ENCODE results near the gene SLC44A5. TPM values are rescaled to one million over a fixed set of nuclear protein-coding genes. Genes with fewer than 3 reads are reported as not detected.
"Not testable (repeated sequence)": the region's sequence is repeated elsewhere in the genome, so short reads cannot be mapped to it uniquely, and the experiment has no call there.

Gene SLC44A5
- polyA plus RNA-seq, 1 donor from 2014 or later, result 2.7 TPM

DNA sequence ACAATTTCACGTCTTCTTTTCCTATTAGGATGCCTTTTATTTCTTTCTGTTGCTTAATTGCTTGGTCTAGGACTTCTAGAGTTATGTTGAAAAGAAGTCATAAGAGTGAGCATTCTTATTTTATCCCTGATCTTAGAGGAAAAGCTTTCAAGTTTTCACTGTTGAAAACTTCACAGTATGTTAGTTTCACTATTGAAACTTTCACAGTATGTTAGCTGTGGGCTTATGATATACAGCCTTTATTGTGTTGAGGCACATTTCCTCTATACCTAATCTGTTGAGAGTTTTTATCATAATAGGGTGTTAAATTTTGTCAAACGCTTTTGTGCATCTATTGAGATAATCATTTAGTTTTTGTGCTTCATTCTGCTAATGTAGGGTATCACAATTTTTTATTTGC lies 249.7 kb downstream of the SLC44A5 start:
- Mint-ChIP-seq H3K27ac (no peak overlapping the region), H3K9me3 (peaks cover 2 to 4% (median 3%) of the 10 kb centered on the region in 3 donors), H3K4me3 (no peak overlapping the region), H3K4me1 (peaks cover 0 to 5% (median 1%) of the 10 kb centered on the region in 3 donors), H3K27me3 (no peaks in the 10 kb centered on the region), H3K36me3 (peaks cover 2% of the 10 kb centered on the region)

DNA sequence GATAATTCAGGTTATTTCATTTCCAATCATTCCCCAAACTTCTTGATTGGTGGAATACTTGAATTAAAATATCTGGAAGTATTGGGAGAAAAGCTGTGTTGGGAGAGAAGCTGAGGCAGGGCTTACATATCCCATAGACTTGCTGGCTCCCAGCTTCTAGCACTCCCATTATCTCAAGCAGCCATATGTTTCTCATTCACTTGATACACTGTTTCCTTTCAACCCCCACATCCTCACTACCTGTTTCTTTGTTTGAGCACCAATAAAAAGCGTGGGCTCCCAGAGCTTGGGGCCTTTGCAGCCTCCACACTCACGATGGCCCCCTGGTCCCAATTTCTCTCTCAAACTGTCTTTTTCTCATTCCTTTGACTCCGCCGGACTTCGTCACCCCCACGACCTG lies 256.6 kb downstream of the SLC44A5 start:
- not testable (repeated sequence) for H3K36me3 Mint-ChIP-seq, H3K27ac Mint-ChIP-seq, H3K4me3 Mint-ChIP-seq, H3K27me3 Mint-ChIP-seq, H3K9me3 Mint-ChIP-seq, H3K4me1 Mint-ChIP-seq

DNA sequence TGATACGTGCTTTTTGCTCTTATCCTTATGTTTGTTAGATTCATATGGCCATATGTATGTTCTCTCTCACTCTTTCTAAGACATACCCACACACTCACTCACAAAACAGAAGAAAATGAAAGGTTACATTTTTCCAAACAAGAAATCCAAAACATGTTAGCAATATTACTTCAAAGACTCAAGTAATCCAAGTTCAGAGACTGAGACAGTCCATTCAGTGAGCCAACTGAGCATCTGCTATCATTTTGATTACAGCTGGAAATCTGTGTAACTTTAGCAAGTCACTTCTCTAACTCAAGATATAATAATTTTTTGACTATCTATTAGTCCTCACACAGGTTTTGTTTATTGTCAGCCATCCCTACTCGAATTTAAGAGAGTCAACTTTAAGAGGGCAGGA lies 257.9 kb downstream of the SLC44A5 start:
- no peak overlapping the region for H3K4me3 Mint-ChIP-seq
- peaks cover 0 to 5% (median 2%) of the 10 kb centered on the region in 3 donors for H3K9me3 Mint-ChIP-seq
- H3K4me1 Mint-ChIP-seq, result peaks cover 0 to 2% (median 0%) of the 10 kb centered on the region in 3 donors
- H3K36me3 Mint-ChIP-seq, result no peaks in the 10 kb centered on the region
- H3K27me3 Mint-ChIP-seq, result no peaks in the 10 kb centered on the region
- no peak overlapping the region for H3K27ac Mint-ChIP-seq

GRCh38 chr1:75345538-75346292 lies 265.2 kb downstream of the SLC44A5 start:
- Mint-ChIP-seq H3K9me3 (peaks cover 0 to 5% (median 2%) of the 10 kb centered on the region in 3 donors), H3K27ac (no peak overlapping the region), H3K36me3 (no peaks in the 10 kb centered on the region), H3K4me1 (peaks cover 9 to 16% (median 15%) of the 10 kb centered on the region in 3 donors), H3K4me3 (no peak overlapping the region), H3K27me3 (no peaks in the 10 kb centered on the region)

- no peaks in the 10 kb centered on the region for H3K9me3 Mint-ChIP-seq
- H3K27me3 Mint-ChIP-seq, result no peaks in the 10 kb centered on the region
- no peak overlapping the region for H3K4me3 Mint-ChIP-seq
- H3K36me3 Mint-ChIP-seq, result no peaks in the 10 kb centered on the region
- no peak overlapping the region for H3K27ac Mint-ChIP-seq
- H3K4me1 Mint-ChIP-seq, result peaks cover 30 to 41% (median 37%) of the 10 kb centered on the region in 3 donors
These were observed 268.1 kb downstream of the SLC44A5 start for GRCh38 chr1:75342786-75343185.

GRCh38 chr1:75341537-75341936 lies 269.4 kb downstream of the SLC44A5 start:
- peak overlapping the region in 3 of 4 donors; percentile 53 to 76 (median 75) for H3K4me3 Mint-ChIP-seq
- no peaks in the 10 kb centered on the region for H3K9me3 Mint-ChIP-seq
- peaks cover 35 to 41% (median 37%) of the 10 kb centered on the region in 3 donors for H3K4me1 Mint-ChIP-seq
- H3K27me3 Mint-ChIP-seq, result no peaks in the 10 kb centered on the region
- peak overlapping the region in 2 of 3 donors; percentile 7 to 80 for H3K27ac Mint-ChIP-seq
- H3K36me3 Mint-ChIP-seq, result no peaks in the 10 kb centered on the region

DNA sequence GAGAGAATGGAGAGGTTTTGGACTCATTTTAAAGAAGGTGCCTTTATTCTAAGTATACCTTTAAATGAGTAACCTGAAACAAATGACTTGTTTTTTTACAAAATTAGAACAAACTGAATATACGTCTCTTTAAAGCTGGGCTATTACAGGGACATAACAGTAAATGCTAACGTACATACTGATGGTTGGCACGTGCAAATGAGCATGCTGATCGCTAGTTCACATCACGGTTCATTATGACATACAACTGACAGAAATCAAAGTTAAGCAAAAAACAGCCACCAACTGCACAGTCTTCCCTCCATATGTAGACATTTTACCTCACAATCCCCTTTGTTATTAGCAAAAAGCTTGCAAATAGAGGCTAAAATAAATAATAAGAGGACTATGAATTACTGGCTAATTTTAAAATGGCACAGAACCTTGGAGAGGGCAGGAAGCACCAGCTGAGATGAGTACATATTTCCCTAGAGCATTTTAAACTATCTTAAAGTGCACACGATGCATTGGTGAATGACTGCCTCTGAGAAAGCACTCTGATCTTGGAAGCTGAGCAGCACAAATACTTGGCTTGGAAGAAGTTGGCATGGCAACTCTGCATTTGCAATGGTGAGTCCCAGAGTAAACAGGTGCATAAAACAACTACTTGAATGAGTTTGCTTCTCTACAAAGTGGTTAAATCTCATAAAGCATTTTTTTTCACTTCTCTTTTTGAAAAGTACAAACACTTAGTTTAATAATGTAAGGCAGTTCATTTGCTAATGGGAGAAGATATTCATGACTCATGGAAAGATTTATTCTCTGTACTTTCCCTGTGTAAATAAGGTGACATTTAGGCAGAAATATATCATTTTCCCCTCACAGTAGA lies 272.1 kb downstream of the SLC44A5 start:
- H3K9me3 Mint-ChIP-seq, result no peaks in the 10 kb centered on the region
- peaks cover 35 to 41% (median 37%) of the 10 kb centered on the region in 3 donors for H3K4me1 Mint-ChIP-seq
- H3K4me3 Mint-ChIP-seq, result peak overlapping the region; percentile 7 to 85 (median 43)
- H3K36me3 Mint-ChIP-seq, result peaks cover 2% of the 10 kb centered on the region
- H3K27me3 Mint-ChIP-seq, result no peaks in the 10 kb centered on the region
- H3K27ac Mint-ChIP-seq, result peak overlapping the region; percentile 45 to 61 (median 50)

DNA sequence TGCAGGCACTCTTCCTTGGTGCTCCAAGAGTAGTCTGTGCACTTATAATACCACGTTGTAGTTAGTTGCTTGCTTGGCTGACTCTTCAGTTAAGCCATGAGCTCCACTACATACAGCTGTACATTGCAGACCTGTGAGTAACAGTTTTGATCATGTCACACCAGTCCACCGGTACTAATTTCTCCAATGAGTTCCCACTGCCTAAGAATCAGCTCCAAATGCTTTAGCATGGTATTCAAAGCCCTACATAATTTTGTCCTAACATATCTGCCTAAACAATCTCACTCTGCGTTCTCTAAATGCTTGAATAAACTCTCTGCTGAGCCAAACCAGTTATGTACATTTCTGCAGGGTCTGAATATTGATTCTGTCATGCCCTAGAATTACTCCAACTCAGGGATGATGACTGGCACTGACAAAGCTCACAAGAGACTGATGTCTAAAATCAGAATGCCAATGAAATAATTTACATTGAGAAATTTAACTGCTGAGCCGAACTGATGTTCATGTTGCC lies 276.0 kb downstream of the SLC44A5 start:
- no peaks in the 10 kb centered on the region for H3K27me3 Mint-ChIP-seq
- H3K4me3 Mint-ChIP-seq, result no peak overlapping the region
- peaks cover 17 to 21% (median 18%) of the 10 kb centered on the region in 3 donors for H3K4me1 Mint-ChIP-seq
- peaks cover 2% of the 10 kb centered on the region for H3K36me3 Mint-ChIP-seq
- no peaks in the 10 kb centered on the region for H3K9me3 Mint-ChIP-seq
- H3K27ac Mint-ChIP-seq, result no peak overlapping the region

GRCh38 chr1:75330624-75331023 lies 280.3 kb downstream of the SLC44A5 start:
- Mint-ChIP-seq H3K36me3 (peaks cover 2% of the 10 kb centered on the region), H3K27ac (no peak overlapping the region), H3K4me1 (peaks cover 0 to 2% (median 2%) of the 10 kb centered on the region in 3 donors), H3K27me3 (no peaks in the 10 kb centered on the region), H3K4me3 (no peak overlapping the region), H3K9me3 (no peaks in the 10 kb centered on the region)

- Mint-ChIP-seq H3K36me3 (no peaks in the 10 kb centered on the region), H3K4me1 (peaks cover 0 to 2% (median 2%) of the 10 kb centered on the region in 3 donors), H3K27me3 (no peaks in the 10 kb centered on the region), H3K9me3 (no peaks in the 10 kb centered on the region), H3K4me3 (no peak overlapping the region), H3K27ac (no peak overlapping the region)
These were observed 282.2 kb downstream of the SLC44A5 start for GRCh38 chr1:75328691-75329090.

DNA sequence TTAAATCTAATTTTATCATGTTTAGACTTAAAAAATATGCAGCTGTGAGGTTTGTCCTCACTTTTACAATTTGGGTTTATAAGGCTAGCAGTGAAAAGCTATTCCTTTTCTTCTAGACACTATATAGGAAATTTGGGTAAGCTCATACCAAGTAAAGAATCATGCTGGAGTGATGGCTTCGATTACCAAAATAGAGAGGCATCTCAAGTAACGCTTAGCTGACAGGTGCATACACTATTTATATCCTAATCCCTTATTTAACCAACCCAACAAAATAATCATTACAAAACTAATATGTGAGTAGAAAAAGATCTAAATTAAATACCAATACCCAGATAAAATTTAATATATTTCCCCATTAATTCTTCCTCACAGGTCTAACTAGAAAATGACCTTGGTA lies 283.5 kb downstream of the SLC44A5 start:
- Mint-ChIP-seq H3K9me3 (no peaks in the 10 kb centered on the region), H3K4me3 (no peak overlapping the region), H3K4me1 (peaks cover 0 to 2% (median 2%) of the 10 kb centered on the region in 3 donors), H3K27ac (no peak overlapping the region), H3K36me3 (no peaks in the 10 kb centered on the region), H3K27me3 (no peaks in the 10 kb centered on the region)

- H3K9me3 Mint-ChIP-seq, result peaks cover 3 to 5% (median 4%) of the 10 kb centered on the region in 3 donors
- H3K27ac Mint-ChIP-seq, result no peak overlapping the region
- H3K27me3 Mint-ChIP-seq, result peaks cover 6% of the 10 kb centered on the region
- H3K4me1 Mint-ChIP-seq, result no peaks in the 10 kb centered on the region
- H3K4me3 Mint-ChIP-seq, result no peak overlapping the region
- H3K36me3 Mint-ChIP-seq, result peaks cover 2% of the 10 kb centered on the region
These were observed 292.9 kb downstream of the SLC44A5 start for GRCh38 chr1:75317976-75318375.

- Mint-ChIP-seq H3K36me3 (peaks cover 4% of the 10 kb centered on the region), H3K9me3 (peaks cover under 1 to 2% (median 2%) of the 10 kb centered on the region in 3 donors), H3K27me3 (peaks cover 8% of the 10 kb centered on the region), H3K27ac (no peak overlapping the region), H3K4me1 (no peaks in the 10 kb centered on the region), H3K4me3 (no peak overlapping the region)
These were observed 294.7 kb downstream of the SLC44A5 start for GRCh38 chr1:75316230-75316629.

DNA sequence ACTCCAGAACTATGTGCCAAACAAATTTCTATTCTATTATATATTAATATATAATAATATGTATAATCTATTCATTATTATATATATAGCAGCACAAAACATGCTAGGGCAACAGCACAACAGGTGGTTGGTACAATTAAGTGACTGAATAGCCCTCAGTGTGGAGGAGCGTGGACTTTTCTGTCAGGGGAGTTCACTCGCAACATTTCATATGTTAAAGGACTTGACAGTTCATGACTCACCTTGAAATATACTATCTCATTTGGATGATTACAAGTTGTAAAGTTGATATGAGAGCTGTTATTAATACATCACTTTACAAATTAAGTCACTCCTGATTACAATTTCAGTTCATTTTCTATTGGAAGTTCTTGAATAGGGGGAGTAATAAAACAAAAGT lies 298.3 kb downstream of the SLC44A5 start:
- no peaks in the 10 kb centered on the region for H3K4me1 Mint-ChIP-seq
- no peak overlapping the region for H3K4me3 Mint-ChIP-seq
- H3K9me3 Mint-ChIP-seq, result no peaks in the 10 kb centered on the region

GRCh38 chr1:75310067-75310466 lies 300.8 kb downstream of the SLC44A5 start:
- Mint-ChIP-seq H3K4me1 (no peaks in the 10 kb centered on the region), H3K27me3 (peaks cover 8% of the 10 kb centered on the region), H3K4me3 (no peak overlapping the region), H3K27ac (no peak overlapping the region), H3K9me3 (peaks cover 0 to 1% (median 0%) of the 10 kb centered on the region in 3 donors), H3K36me3 (peaks cover 2% of the 10 kb centered on the region)

More for the DNA sequence above, 298.3 kb downstream of the SLC44A5 start:
- peaks cover 4% of the 10 kb centered on the region for H3K36me3 Mint-ChIP-seq
- no peak overlapping the region for H3K27ac Mint-ChIP-seq
- H3K27me3 Mint-ChIP-seq, result peaks cover 8% of the 10 kb centered on the region

Measured in IgD-negative memory B cell (primary cell).